GM10847 (cell line): Measurements from ENCODE around the gene WDR37.

Experiments
- POLR2A ChIP-seq: IDR thresholded peaks from 2 replicates; pipeline ENCODE4 v1.6.1; 2011; ENCODE audit not compliant: insufficient read length; ENCODE audit errors: extremely low read depth

WDR37 gene

DNA sequence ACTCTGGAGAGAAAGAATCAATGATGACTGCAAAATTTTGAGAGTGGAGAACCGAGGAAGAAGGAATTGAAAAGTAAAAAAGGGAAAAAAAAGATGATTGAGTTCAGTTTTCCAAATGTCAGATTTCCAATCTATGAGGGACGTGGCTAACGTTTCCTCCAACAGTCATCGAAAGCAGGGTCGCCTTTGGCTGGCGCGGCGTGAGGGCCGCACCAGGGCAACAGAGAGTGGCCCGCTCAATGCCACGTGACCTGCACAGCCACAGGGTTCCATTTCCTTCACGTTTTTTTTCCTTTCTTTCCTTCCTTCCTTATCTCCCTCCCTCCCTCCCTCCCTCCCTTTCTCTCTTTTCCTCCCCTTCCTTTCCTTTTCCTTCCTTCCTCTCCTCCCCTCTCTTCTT lies 101.9 kb downstream of the WDR37 start:
- TF ChIP-seq POLR2A: no peak

DNA sequence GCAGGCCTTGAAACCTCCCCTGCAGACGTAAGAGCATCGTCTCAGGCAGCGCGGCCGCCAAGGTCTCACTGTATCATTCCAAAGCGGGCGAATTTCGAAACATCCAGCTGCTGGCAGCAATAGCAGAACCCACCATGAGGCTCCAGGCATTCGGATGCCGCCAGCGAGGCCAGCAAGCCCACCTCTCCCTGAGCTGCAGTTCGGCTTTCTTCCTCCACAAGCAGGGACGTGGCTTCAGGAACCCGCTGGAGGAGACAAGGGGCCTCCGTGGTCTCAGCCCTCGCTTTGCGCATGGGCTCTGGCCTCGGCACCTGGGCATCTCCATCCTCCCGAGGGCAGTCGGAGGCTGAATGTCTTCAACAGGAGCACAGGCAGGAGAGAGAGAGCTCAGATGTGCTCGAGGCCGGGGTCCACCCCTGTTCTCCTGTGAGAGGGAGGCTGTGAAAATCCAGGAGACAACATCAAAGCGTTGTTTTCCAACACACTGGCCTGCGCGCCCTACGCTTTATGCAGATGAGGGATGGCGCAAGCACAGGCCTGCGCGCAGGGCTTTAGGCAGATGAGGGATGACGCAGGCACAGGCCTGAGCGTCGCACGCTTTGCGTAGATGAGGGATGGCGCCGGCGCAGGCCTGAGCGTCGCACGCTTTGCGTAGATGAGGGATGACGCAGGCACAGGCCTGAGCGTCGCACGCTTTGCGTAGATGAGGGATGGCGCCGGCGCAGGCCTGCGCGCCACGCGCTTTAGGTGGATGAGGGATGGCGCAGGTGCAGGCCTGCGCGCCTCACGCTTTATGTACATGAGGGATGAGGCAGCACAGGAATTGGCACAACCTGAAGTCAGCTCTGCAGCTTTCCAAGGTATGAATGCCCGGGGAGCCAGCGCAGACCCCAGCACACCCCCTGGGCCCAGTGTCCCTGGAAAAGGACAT lies 103.2 kb downstream of the WDR37 start:
- TF ChIP-seq POLR2A: no peak

GRCh38 chr10:1160561-1161314 lies 104.6 kb downstream of the WDR37 start:
- TF ChIP-seq POLR2A: no peak

DNA sequence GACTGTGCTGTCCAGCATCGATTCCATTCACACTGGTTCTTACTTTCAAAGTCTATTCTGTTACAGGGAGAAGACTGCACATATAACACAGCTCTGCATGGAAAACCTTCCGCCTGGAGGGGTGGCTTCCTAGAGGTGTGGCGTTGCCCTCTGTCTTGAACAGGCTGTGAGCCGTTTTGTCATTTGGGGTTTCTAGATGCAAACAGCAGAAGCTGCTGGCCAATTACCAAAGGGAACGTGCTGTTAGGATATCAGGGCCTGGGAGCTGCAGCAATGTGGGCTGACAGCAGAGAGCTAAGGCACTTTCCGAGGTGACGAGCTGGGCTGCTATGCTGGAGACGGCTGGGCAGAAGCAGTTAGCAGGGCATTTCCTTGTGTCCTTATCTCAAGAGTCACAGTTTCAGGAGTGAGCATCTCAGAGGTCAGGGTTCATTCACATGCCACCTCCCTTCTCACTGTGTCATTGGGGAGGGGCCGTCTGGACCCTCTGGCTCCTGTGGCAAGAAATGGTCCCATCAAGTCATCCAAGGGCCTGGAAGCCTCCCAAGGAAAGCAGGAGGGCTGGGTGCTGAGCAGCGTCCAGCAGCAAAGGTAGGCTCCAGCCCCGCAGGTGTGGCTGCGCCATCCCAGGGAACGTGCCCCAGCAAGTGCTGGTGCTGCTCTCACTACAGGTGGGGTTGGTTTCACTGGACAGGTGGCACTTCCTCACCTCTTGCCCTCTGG lies 106.5 kb downstream of the WDR37 start:
- no peak for TF ChIP-seq POLR2A

DNA sequence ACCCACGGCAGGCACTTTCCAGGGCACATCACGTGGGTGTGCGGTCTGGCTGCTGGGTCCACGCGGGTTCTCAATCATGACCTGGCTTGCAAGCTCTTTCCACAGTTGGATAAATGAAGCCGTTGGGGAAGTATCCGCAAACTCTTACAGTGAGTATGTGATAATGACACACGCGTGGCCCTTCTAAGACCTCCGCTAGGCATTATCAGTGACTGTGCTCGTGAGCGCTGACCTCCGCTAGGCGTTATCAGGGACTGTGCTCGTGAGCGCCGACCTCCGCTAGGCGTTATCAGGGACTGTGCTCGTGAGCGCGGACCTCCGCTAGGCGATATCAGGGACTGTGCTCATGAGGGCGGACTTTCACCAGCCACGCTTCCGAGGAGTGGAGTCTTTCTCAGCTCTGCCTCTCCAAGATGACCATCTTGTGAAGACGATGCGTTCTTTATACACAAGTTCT lies 107.0 kb downstream of the WDR37 start:
- no peak for TF ChIP-seq POLR2A

DNA sequence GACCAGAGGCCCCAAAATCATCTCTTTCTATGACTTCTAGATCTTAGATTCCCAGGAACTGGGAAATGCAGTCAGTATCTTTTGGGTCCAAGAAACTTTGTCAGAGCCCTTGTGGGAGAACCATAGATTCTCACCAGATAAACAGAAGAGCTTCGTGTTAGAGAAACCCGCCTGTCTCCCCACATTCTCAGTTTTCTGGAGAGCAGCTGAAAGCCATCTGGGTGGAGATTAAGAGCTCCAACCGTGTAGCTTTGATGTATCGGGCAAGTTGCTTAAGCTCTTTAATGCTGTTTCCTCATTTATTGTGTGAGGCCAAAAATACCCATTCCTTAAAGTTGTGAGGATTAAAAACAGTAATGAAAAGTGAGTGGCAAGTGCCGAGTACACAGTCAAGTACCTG lies 107.6 kb downstream of the WDR37 start:
- TF ChIP-seq POLR2A: no peak

DNA sequence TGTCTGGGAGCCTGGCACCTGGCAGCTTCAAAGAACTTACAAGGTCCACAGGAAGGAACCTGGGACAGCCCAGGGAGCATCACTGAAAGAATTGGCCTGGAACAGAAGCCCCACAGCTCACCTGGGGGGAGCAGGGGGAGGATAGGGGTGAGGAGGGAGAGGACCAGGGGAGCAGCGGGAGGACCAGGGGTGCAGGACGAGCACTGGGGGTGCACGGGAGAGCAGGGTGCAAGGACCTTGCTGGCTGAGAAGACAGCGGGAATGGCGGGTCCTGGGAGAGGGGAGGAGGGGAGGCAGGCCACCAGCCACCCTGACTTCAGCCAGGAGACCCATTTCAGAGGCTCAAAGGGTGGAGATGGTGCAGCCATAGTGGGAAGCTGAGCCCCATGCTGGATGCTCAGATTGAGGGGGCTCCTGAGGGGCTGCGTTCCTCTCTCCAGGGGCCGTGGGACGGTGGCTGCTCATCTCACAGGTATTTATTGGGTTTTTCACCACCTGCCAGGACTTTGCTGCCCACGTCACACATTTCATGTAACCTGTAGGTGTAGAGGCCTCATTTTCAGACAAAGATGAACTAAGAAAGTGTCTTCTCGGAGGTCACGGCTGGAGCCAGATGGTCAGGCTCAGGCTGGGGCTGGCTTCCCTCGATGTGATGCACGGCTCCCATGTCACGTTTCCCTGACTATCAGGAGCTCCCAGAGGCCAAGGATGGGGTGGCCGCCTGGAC lies 110.1 kb downstream of the WDR37 start:
- TF ChIP-seq POLR2A: no peak

GRCh38 chr10:1166828-1167275 lies 110.7 kb downstream of the WDR37 start:
- no peak for TF ChIP-seq POLR2A

DNA sequence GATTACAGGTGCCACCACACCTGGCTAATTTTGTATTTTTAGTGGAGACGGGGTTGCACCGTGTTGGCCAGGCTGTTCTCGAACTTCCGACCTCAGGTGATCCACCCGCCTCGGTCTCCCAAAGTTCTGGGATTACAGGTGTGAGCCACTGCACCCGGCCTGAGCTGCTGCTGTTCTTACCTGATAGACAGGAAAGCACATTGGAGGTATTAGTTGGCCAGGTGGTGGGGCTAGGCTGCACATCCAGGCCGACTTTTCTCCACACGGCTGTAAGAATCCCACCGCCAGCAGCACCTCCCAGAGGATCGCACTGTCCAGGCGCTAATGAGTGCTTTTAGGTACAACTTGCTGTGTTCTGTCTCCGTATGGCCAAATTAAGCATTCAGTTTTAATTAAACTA lies 112.6 kb downstream of the WDR37 start:
- TF ChIP-seq POLR2A: no peak

- no peak for TF ChIP-seq POLR2A
Observed at GRCh38 chr10:1169186-1169885, 113.2 kb downstream of the WDR37 start.

- TF ChIP-seq POLR2A: no peak
Observed at GRCh38 chr10:1169981-1170866, 114.0 kb downstream of the WDR37 start.

- TF ChIP-seq POLR2A: no peak
Observed at GRCh38 chr10:1170867-1171180, 114.6 kb downstream of the WDR37 start.

- no peak for TF ChIP-seq POLR2A
Observed at GRCh38 chr10:1171182-1171581, 115.0 kb downstream of the WDR37 start.
